Glutamatergic neuron (in vitro differentiated cells): Measurements from ENCODE around the gene AGAP1. TPM values are rescaled to one million over a fixed set of nuclear protein-coding genes. Genes with fewer than 3 reads are reported as not detected.

Experiments used
- DNase-seq: peaks from one replicate; pipeline ENCODE4 v3.0.0; 2022
- H3K27ac Mint-ChIP-seq: one replicate; pipeline ENCODE4 v1.8.0; 2020; ENCODE audit warnings: mild to moderate bottlenecking, mixed read lengths, inconsistent platforms; ENCODE audit not compliant: unreplicated experiment
- H3K27me3 Mint-ChIP-seq: one replicate; pipeline ENCODE4 v1.8.0; 2020; ENCODE audit warnings: mild to moderate bottlenecking, moderate library complexity, mixed read lengths, inconsistent platforms; ENCODE audit not compliant: unreplicated experiment
- H3K36me3 Mint-ChIP-seq: one replicate; pipeline ENCODE4 v1.8.0; 2020; ENCODE audit warnings: mild to moderate bottlenecking, mixed read lengths, inconsistent platforms; ENCODE audit not compliant: unreplicated experiment
- H3K4me1 Mint-ChIP-seq: one replicate; pipeline ENCODE4 v1.8.0; 2020; ENCODE audit warnings: mild to moderate bottlenecking, low read depth, mixed read lengths, inconsistent platforms; ENCODE audit not compliant: unreplicated experiment
- H3K4me3 Mint-ChIP-seq: one replicate; pipeline ENCODE4 v1.8.0; 2020; ENCODE audit warnings: mild to moderate bottlenecking, mixed read lengths, inconsistent platforms; ENCODE audit not compliant: unreplicated experiment
- H3K9me3 Mint-ChIP-seq: one replicate; pipeline ENCODE4 v1.8.0; 2020; ENCODE audit warnings: mild to moderate bottlenecking, moderate library complexity, mixed read lengths, inconsistent platforms; ENCODE audit not compliant: unreplicated experiment
- CTCF ChIP-seq: fragments of 200-600 bp; sonication (generic); IDR thresholded peaks from one replicate; pipeline ENCODE4 v1.5.0; 2021; ENCODE audit not compliant: partially characterized antibody, unreplicated experiment
- total RNA-seq: library from RNA; stranded (reverse); fragmentation: NEBNext Ultra II Directional; extraction: Animal tissue kit (Norgen Biotek cat#: 25700); gene quantifications from one replicate; pipeline ENCODE4 v1.2.1, GENCODE V29; 2021; ENCODE audit not compliant: unreplicated experiment

Gene AGAP1
- total RNA-seq, 1 donor from 2014 or later, result 153 TPM

GRCh38 chr2:235563056-235563910 lies 69.4 kb downstream of the AGAP1 start:
- Mint-ChIP-seq H3K36me3 (no peaks in the 10 kb centered on the region), H3K4me3 (peak overlapping the region; percentile 36), H3K27me3 (peaks cover 3% of the 10 kb centered on the region), H3K9me3 (peaks cover 4% of the 10 kb centered on the region), H3K27ac (no peak overlapping the region), H3K4me1 (peaks cover 29% of the 10 kb centered on the region)
- TF ChIP-seq CTCF, result no peak
- no peak for DNase-seq

GRCh38 chr2:235564066-235564465 lies 70.2 kb downstream of the AGAP1 start:
- H3K27me3 Mint-ChIP-seq, result peaks cover 4% of the 10 kb centered on the region
- no peaks in the 10 kb centered on the region for H3K36me3 Mint-ChIP-seq
- H3K4me1 Mint-ChIP-seq, result peaks cover 24% of the 10 kb centered on the region
- no peak for DNase-seq
- H3K4me3 Mint-ChIP-seq, result no peak overlapping the region
- H3K27ac Mint-ChIP-seq, result peak overlapping the region; percentile 48
- peaks cover 6% of the 10 kb centered on the region for H3K9me3 Mint-ChIP-seq
- TF ChIP-seq CTCF, result no peak

- Mint-ChIP-seq H3K4me3 (no peak overlapping the region), H3K27me3 (peaks cover 4% of the 10 kb centered on the region), H3K27ac (no peak overlapping the region), H3K4me1 (peaks cover 27% of the 10 kb centered on the region), H3K9me3 (peaks cover 6% of the 10 kb centered on the region), H3K36me3 (no peaks in the 10 kb centered on the region)
- no peak for TF ChIP-seq CTCF
- no peak for DNase-seq
Measured at GRCh38 chr2:235564884-235565530, 71.2 kb downstream of the AGAP1 start.

GRCh38 chr2:235566415-235566814 lies 72.6 kb downstream of the AGAP1 start:
- H3K36me3 Mint-ChIP-seq, result no peaks in the 10 kb centered on the region
- peaks cover 20% of the 10 kb centered on the region for H3K4me1 Mint-ChIP-seq
- peaks cover 6% of the 10 kb centered on the region for H3K9me3 Mint-ChIP-seq
- peaks cover 4% of the 10 kb centered on the region for H3K27me3 Mint-ChIP-seq
- TF ChIP-seq CTCF, result no peak
- DNase-seq, result no peak
- no peak overlapping the region for H3K4me3 Mint-ChIP-seq
- no peak overlapping the region for H3K27ac Mint-ChIP-seq

- Mint-ChIP-seq H3K4me3 (no peak overlapping the region), H3K4me1 (peaks cover 17% of the 10 kb centered on the region), H3K27ac (no peak overlapping the region), H3K9me3 (peaks cover 6% of the 10 kb centered on the region), H3K36me3 (no peaks in the 10 kb centered on the region), H3K27me3 (peaks cover 4% of the 10 kb centered on the region)
- DNase-seq, result no peak
- TF ChIP-seq CTCF, result no peak
Measured at GRCh38 chr2:235566931-235567495, 73.2 kb downstream of the AGAP1 start.
